Coronary artery (tissue), 2 donors: ENCODE results near the gene ESYT2.

Experiments
- DNase-seq: peaks from one replicate; pipeline ENCODE4 v3.0.0-alpha.2; 2017; ENCODE audit warnings: low spot score
- H3K27ac ChIP-seq, 2 donors: fragments of 200-600 bp; sonication (generic); one replicate each; pipeline ENCODE4 v1.5.1; 2016 to 2019
- H3K4me3 ChIP-seq: fragments of 200-600 bp; sonication (generic); 2 replicates; pipeline ENCODE4 v1.5.1; 2016; ENCODE audit warnings: mild to moderate bottlenecking, moderate library complexity
- CTCF ChIP-seq: fragments of 200-600 bp; sonication (generic); IDR thresholded peaks from one replicate; pipeline ENCODE4 v1.5.1; 2019; ENCODE audit warnings: antibody characterized with exemption

The ESYT2 gene

DNA sequence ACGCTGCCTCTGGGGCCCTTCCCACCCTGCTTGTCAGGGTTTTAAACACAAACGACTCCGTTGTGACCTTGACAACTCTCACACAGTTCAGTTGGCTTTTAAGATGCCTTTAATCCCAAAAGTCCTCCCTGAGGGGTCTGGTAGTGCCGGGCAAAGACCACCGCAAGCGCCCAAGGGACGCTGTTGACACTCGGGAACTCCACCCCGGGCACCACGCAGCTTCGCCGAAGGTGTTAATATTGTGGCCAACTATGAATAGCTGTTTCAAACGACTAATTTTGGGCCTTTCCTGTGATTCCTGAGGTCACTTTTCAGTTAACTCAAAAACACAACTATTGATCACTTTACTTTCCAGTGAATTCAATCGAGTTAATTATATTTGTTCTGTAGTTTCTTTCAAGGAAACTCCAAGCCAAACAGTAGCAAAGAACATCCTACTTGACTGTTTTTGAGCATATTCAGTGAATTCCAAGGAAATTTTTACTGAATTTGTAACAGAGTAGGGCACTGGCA is 958 bp upstream of the ESYT2 start:
- TF ChIP-seq CTCF: no peak
- Histone ChIP-seq H3K4me3 (peak overlapping the region; percentile 91), H3K27ac (peak overlapping the region; percentile 91 to 100)
- no peak for DNase-seq

DNA sequence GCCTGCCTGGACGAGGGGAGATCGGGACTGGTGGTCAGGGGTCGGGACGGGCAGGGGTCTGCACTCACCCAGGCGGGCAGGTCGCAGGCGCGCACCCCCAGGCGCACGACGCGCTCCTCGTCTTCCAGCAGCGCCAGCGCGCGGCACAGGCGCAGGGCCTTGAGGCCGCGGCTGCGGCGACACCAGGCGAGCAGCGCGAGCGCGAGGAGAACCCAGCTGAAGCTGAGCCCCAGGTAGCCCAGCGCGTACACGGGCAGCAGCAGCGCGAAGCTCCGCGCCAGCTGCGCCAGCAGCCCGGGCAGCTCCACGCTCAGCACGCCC is 328 bp downstream of the ESYT2 start:
- no peak for TF ChIP-seq CTCF
- Histone ChIP-seq H3K4me3 (peak overlapping the region; percentile 91), H3K27ac (peak overlapping the region; percentile 91 to 100)
- DNase-seq: no peak

DNA sequence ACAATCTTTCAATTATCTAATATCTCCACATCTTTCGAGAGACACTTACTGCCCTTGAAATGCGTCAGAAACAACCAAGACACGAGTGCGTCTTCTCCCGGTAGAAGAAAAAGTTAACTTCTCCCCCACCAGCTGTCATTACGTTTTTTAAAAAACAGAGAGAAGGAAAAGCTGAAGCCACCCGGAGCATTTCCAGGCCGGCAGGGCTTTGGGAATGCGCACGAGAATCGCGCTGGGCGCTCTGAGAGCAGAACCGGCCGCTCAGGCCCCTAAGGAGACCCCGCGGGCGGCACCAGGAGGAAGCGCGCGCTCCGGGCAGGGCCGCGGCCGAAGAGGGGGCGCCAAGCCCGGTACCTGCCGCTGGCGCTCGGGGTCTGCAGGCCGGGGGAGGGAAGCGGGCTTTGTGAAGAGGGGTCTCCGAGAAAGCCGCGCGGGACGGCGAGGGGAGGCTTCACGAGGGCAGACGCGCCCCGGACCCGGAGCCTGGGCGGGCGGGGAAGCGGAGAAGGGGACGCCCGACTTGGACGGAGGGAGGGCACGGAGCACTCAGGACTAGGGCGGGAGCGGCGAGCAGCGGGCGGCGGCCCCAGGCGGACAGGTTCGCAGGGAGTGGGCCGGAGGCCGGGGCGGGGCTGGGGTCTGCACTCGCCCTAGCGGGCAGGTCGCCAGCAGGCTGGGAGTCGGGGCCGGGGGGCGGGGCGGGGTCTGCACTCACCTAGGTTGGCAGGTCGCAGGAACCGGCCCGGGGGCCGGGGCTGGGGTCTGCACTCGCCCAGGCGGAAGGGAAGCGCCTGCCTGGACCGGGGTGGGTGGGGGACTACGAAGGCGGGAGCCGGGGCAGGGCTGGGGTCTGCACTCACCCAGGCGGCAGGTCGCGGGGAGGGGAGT is 932 bp downstream of the ESYT2 start:
- peak overlapping the region; percentile 91 to 100 for H3K27ac ChIP-seq
- peak overlapping the region; percentile 91 for H3K4me3 ChIP-seq
- TF ChIP-seq CTCF: no peak
- DNase-seq: peak; percentile 82

DNA sequence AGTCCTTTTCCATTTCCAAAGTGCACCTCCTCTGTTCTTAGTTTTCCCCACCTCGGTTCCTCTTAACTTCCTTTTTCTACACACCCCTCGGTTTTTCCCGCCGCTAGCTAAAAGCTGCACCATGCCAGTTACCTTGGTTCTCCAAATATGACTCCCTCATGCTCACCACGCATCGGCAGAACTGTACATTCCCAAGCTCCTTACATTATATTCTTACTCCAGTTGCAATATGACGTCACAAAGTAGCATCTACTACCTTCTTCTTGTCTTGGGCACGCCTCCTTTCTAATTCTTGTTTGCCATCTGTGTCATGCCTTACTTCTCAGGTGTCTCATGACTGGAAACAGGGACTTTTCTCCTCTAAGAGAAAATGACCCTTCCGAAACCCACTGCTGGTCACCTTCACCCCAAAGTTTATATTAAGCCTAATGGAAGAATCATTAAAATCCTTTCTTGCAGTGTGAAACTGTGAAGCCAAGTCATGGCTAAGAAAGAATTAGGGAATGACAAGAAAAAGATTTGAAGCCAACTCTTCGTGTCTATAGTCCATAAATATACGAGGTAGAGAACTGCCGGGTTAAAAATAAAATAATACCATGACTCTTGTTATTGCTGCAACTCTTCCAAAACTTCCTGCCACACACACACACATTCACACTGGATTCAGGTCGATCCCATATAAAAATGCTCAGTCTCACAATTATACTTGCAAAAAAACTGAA is 1.7 kb downstream of the ESYT2 start:
- Histone ChIP-seq H3K27ac (peak overlapping the region; percentile 91 to 100), H3K4me3 (peak overlapping the region; percentile 91)
- DNase-seq: no peak
- no peak for TF ChIP-seq CTCF

DNA sequence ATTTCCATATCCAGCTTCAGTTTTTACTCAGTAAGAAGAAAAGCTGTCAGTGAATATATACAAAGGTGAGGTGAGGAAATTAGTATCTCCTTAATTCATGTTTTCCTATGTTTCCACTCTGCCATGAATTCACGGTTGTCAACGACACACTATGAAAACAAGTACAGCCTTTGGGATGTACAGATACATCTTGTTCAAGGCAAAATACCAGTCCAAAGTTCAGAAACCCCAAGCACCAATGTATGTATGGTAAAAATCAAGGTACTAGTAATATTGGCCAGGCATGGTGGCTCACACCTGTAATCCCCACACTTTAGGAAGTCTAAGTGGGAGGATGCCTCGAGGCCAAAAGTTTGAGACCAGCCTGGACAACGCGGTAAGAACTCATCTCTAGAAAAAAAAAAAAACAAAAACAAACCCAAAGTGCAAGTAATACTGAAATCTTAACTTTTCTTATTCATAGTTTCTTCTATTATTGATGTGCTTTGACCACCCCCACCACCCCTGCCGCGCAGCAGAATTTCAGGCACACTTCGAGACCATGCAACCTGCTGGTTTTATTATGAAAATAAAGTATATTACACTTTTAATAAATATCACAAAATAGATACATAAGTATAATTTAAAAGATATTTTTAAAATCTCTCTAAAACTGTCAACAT is 3.5 kb downstream of the ESYT2 start:
- H3K27ac ChIP-seq: peak overlapping the region in 1 of 2 donors; percentile 31
- DNase-seq: no peak
- TF ChIP-seq CTCF: no peak

GRCh38 chr7:158824028-158824427 is 5.3 kb downstream of the ESYT2 start:
- TF ChIP-seq CTCF: no peak
- Histone ChIP-seq H3K4me3 (no peak overlapping the region), H3K27ac (peak overlapping the region in 1 of 2 donors; percentile 23)
- DNase-seq: no peak

More for the DNA sequence above, 3.5 kb downstream of the ESYT2 start:
- H3K4me3 ChIP-seq: no peak overlapping the region
